ENCODE data around the gene SDHAF1. TPM values are rescaled to one million over a fixed set of nuclear protein-coding genes. Genes with fewer than 3 reads are reported as not detected.

SDHAF1 gene
- total RNA-seq, 2 experiments from 2014 or later, result 26.1 to 52.6 TPM

- ChIA-PET POLR2A (no interaction called here), CTCF (ENCODE audit: unreplicated experiment) (no interaction called here)
- Histone ChIP-seq H3K4me2 (ENCODE audit: low read length) (no peak overlapping the region), H3K27ac (ENCODE audit: low read depth, low read length, poor library complexity, severe bottlenecking) (no peak overlapping the region), H2AFZ (ENCODE audit: low read length) (no peak overlapping the region), H3K9me2 (ENCODE audit: insufficient read depth, low read length) (no peaks in the 10 kb centered on the region), H3K4me3 (ENCODE audit: low read depth, low read length, poor library complexity, severe bottlenecking) (no peak overlapping the region), H3K9me3 (ENCODE audit: low read length) (no peaks in the 10 kb centered on the region), H3K36me3 (ENCODE audit: insufficient read depth, low read length) (no peaks in the 10 kb centered on the region), H4K20me1 (ENCODE audit: insufficient read depth, low read length) (no peaks in the 10 kb centered on the region), H3K4me1 (ENCODE audit: insufficient read depth, low read length, poor library complexity, severe bottlenecking) (peaks cover 5% of the 10 kb centered on the region), H3K79me2 (ENCODE audit: insufficient read depth, low read depth, low read length) (no peaks in the 10 kb centered on the region)
- TF ChIP-seq EZH2phosphoT487 (IDR thresholded peaks at IDR 0.05; ENCODE audit: borderline replicate concordance, low read depth, low read length) (no peak), CTCF (conservative IDR thresholded peaks at IDR 0.05; ENCODE audit: low read length) (no peak)
- intact Hi-C loops (cut with micrococcal nuclease; ENCODE audit: unreplicated experiment), result no loop called here
- DNase-seq (ENCODE audit: low spot score), result no peak
- BruUV-seq (replicated peaks), result no TSS peak
These were observed 36.3 kb upstream of the SDHAF1 start for GRCh38 chr19:35958660-35959039.

- ChIA-PET POLR2A (no interaction called here), CTCF (ENCODE audit: unreplicated experiment) (no interaction called here)
- DNase-seq (ENCODE audit: low spot score), result no peak
- H3K9me2 ChIP-seq (ENCODE audit: insufficient read depth, low read length), result no peaks in the 10 kb centered on the region
- H3K79me2 ChIP-seq (ENCODE audit: insufficient read depth, low read depth, low read length), result no peaks in the 10 kb centered on the region
- no peaks in the 10 kb centered on the region for H3K4me1 ChIP-seq (ENCODE audit: insufficient read depth, low read length, poor library complexity, severe bottlenecking)
- TF ChIP-seq CTCF (conservative IDR thresholded peaks at IDR 0.05; ENCODE audit: low read length) (no peak), EZH2phosphoT487 (IDR thresholded peaks at IDR 0.05; ENCODE audit: borderline replicate concordance, low read depth, low read length) (no peak)
- BruUV-seq (replicated peaks), result no TSS peak
- no peaks in the 10 kb centered on the region for H4K20me1 ChIP-seq (ENCODE audit: insufficient read depth, low read length)
- intact Hi-C loops (cut with micrococcal nuclease; ENCODE audit: unreplicated experiment), result no loop called here
- no peak overlapping the region for H3K27ac ChIP-seq (ENCODE audit: low read depth, low read length, poor library complexity, severe bottlenecking)
- no peak overlapping the region for H3K4me3 ChIP-seq (ENCODE audit: low read depth, low read length, poor library complexity, severe bottlenecking)
- H3K36me3 ChIP-seq (ENCODE audit: insufficient read depth, low read length), result no peaks in the 10 kb centered on the region
- no peak overlapping the region for H2AFZ ChIP-seq (ENCODE audit: low read length)
- no peaks in the 10 kb centered on the region for H3K9me3 ChIP-seq (ENCODE audit: low read length)
- no peak overlapping the region for H3K4me2 ChIP-seq (ENCODE audit: low read length)
These were observed 35.7 kb upstream of the SDHAF1 start for GRCh38 chr19:35959040-35959967.

GRCh38 chr19:35959968-35960320, 35.0 kb upstream of the SDHAF1 start:
- H3K4me2 ChIP-seq (ENCODE audit: low read length), result no peak overlapping the region
- no peak overlapping the region for H2AFZ ChIP-seq (ENCODE audit: low read length)
- ChIA-PET POLR2A (no interaction called here), CTCF (ENCODE audit: unreplicated experiment) (no interaction called here)
- H3K9me2 ChIP-seq (ENCODE audit: insufficient read depth, low read length), result no peaks in the 10 kb centered on the region
- no TSS peak for BruUV-seq (replicated peaks)
- H3K4me1 ChIP-seq (ENCODE audit: insufficient read depth, low read length, poor library complexity, severe bottlenecking), result no peaks in the 10 kb centered on the region
- no peaks in the 10 kb centered on the region for H3K9me3 ChIP-seq (ENCODE audit: low read length)
- no peaks in the 10 kb centered on the region for H4K20me1 ChIP-seq (ENCODE audit: insufficient read depth, low read length)
- TF ChIP-seq EZH2phosphoT487 (IDR thresholded peaks at IDR 0.05; ENCODE audit: borderline replicate concordance, low read depth, low read length), result no peak
- TF ChIP-seq CTCF (conservative IDR thresholded peaks at IDR 0.05; ENCODE audit: low read length), result no peak
- H3K36me3 ChIP-seq (ENCODE audit: insufficient read depth, low read length), result no peaks in the 10 kb centered on the region
- H3K27ac ChIP-seq (ENCODE audit: low read depth, low read length, poor library complexity, severe bottlenecking), result no peak overlapping the region
- no peak for DNase-seq (ENCODE audit: low spot score)
- no peak overlapping the region for H3K4me3 ChIP-seq (ENCODE audit: low read depth, low read length, poor library complexity, severe bottlenecking)
- no peaks in the 10 kb centered on the region for H3K79me2 ChIP-seq (ENCODE audit: insufficient read depth, low read depth, low read length)
- intact Hi-C loops (cut with micrococcal nuclease; ENCODE audit: unreplicated experiment), result no loop called here
